GM21515 (cell line): ENCODE measurements around the gene DCAF17.
A peak's percentile ranks its signal among the peaks of the same experiment; 100 is the strongest.
"Not testable (repeated sequence)": the region's sequence is repeated elsewhere in the genome, so short reads cannot be mapped to it uniquely, and the experiment has no call there.

ENCODE experiments used
- ATAC-seq: cut with Tn5 transposase; IDR thresholded peaks from one replicate; pipeline ENCODE4 v1.9.1; 2021; ENCODE audit not compliant: unreplicated experiment

Gene DCAF17

DNA sequence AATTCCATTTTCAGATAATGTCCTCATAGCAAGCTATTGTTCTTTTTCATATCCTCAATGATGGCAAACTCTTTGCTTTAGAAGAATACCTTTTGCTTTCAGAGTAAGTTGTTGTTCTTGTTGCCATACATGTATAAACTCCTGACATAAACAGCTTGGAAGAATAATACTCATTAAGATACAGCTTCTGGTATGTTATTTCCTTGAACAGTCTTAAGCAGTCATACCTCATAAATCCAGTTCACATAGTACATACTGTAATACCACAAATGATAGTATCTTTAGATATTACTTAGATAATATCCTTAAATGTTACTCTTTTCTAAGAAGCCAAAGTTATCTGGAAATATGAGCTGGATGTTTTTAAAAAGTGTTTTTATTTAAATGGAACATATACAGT is 23.4 kb upstream of the DCAF17 start:
- no peak for ATAC-seq

DNA sequence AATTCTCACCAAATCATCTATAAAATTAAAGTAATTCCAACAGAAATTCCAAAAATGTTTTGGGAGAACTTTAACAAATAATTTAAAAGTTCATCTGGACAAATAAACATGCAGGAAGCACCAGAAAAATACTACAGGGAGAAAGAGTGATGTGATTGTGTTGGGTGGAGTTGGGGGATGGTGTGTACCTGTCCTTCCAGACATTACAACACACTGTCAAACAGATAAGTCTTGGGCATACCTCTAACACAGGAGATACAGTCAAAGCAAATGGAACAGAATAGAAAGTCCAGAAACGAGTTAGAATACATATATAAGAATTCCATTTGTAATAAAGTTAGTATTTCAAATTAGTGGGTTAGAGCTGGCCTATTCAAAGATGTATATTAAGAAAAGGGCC is 22.8 kb upstream of the DCAF17 start:
- no peak for ATAC-seq

DNA sequence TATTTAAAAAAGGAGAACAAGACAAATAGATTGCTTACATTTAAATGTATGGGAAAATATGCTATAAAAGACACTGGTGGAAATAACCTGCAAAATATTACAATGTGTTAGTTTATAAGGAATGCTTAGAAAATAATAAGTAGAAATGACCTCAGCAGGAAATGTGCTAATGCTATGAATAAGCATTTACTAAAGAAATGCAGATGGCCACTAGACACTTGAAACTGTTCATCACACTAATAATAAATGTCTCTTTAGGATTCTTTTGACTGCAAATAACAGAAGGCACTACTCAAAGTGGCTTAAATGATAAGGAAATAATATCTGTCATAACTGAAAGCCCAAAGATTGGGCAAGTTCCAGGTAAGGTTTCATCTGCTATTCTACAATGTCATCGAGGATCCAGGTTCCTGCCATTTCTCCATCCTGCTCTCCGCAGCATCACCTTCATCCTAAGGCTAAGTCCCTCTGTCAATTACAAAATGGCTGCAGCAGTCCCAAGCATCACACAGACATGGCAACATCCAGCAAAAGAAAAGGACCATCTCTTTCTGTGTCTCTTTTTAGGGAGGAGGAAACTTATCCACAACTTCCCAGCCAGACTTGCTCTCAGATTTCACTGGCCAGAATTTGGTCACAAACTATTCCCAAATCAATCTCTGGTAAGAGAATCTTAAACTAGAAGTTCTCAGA is 22.1 kb upstream of the DCAF17 start:
- ATAC-seq: no peak

DNA sequence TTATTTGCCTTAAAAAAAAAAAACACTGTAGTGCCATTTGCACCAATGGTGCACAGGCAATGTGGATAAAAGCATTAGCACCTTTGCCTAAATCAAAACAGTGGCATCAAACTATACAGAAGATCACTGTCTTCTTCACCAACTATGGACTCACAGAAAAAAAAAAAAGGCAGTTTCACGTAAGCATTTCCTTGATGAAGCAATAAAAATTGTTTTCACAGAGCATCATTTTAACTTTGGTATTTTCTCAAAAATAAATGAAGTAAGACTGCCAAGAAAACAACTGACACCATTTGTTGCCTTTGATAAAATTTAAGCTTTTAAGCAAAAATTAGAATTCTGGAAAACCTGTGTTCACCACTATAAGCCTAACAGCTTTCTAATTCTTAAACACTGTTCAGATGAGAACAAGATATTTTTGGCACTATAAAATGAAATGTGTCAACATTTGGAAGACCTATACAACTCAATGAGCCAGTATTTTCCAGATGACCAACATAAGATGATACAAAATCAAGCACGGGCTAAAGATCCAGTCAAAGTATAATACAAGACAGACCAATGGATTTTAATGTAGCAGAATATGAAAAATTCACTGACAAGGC is 21.4 kb upstream of the DCAF17 start:
- no peak for ATAC-seq

DNA sequence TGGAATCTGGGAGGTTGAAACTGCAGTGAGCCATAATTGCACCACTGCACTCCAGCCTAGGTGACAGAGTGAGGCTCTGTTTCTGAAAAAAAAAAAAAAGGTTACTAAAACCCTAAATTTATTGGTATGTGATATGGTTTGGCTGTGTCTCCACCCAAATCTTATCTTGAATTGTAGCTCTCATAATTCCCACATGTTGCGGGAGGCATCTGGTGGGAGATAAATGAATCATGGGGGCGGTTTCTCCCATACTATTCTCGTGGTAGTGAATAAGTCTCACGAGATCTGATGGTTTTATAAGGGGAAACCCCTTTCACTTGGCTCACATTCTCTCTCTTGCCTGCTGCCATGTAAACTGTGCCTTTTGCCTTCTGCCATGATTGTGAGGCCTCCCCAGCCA is 19.4 kb upstream of the DCAF17 start:
- not testable (repeated sequence) for ATAC-seq

DNA sequence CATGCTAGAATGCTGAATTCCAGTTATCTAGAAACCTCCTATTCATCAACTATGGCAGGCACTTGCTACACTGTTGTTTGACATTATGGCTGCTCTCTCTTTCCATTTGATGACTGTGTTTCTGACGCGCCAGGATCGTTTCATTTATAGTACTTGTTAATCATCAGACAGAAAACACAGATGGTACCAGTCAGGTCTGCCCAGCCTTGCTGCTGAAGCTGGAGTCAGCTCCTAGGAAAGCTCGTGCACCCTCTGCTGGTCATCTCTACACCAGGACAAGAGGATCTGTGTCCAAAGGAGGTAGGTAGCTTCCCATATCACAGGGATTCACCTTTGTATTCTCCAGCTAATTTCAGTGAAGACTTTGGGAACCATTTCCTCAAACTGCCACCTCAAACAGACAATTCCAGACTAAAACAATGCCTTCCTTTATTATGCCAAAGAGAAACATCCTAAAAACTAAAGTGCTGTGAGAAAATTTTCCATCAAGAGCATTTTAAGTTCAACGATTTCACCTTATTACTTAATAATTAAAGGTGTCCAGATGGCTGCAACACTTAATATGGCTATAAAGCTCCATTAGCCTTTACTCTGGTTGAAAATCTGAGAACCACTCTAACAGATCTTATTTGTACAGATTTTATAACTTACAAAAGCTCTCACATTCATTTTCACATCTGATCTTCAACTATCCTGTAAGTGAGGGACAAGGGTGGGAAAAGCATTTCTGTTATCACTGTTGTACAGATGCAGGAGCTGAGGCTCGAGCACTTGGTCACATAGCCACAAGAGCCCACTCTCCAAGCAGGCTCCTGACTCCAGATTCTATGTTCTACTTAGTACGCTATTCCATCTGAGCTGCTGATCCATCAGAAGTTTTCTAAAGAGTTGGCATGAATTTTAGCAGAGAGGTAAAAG is 17.8 kb upstream of the DCAF17 start:
- ATAC-seq: peak; percentile 72

DNA sequence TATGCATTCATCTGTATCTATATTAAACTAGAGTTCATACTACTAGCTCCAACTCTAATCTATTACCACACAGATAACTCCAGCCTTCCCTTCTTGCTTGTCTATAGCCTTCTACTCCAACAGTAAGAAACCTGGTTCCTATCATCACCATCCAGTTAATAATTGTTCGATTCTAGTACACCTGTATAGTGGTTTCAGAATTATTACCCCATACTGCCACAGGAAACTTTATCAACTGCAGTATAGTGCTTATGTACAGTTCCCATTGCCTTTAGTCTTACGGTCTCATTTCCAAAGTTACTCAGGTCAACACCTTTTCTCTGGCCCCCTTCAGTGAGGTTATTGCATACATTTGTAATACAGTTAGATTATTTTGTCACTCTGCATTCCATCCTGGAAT is 14.7 kb upstream of the DCAF17 start:
- ATAC-seq: no peak

DNA sequence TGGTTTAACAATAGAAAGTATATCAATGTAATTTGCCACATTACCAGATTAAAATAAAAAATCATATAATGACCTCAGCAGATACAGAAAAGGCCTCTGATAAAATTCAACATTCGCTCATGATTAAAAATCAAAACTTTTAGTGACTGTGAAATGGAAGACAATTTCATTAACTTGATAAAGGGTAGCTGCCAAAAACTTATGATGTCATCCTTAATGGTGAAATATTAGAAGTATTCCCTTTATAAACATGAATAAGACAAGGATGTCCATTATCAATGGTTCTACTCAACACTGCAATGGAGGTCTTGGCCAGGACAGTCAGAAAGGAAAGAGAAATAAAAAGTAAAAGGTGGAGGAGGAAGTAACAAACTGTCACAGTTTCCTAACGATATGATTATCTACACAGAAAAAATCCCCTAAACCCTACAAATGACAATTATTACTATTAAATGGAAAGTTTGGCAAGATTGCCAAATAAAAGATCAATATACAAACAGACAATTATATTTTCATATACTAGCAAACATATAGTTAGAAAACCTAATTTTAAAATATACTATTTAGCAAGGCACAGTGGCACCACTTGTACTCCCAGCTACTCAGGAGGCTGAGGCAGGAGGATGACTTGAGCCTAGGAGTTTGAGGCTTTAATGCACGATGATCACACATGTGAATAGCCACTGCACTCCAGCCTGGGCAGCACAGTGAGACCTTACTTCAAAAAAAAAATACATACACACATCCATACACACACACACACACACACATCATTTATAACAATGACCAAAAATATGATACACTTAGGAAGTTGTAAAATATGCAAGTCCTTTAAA is 13.1 kb upstream of the DCAF17 start:
- no peak for ATAC-seq

DNA sequence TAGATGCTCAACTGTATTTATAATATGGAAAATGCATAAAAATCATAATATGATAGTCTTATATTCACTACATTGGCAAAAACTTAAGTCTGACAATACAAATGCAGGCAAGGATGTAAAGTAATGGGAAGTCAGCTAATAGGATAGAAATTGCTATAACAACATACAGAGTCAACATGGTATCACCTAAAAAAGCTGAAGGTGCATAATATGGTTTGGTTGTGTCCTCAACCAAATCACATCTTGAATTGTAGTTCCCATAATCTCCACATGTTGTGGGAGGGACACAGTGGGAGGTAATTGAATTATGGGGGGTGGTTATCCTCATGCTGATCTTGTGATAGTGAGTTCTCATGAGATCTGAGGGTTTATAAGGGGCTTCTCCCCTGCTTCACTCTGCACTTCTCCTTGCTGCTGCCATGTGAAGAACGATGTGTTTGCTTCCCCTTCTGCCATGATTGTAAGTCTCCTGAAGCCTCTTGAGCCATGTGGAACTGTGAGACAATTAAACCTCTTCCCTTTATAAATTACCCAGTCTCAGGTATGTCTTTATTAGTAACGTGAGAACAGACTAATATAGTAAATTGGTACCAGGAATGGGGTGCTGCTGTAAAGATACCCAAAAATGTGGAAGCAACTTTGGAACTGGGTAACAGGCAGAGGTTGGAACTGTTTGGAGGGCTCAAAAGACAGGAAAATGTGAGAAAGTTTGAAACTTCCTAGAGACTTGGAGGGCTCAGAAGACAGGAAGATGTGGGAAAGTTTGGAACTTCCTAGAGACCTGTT is 11.1 kb upstream of the DCAF17 start:
- not testable (repeated sequence) for ATAC-seq

DNA sequence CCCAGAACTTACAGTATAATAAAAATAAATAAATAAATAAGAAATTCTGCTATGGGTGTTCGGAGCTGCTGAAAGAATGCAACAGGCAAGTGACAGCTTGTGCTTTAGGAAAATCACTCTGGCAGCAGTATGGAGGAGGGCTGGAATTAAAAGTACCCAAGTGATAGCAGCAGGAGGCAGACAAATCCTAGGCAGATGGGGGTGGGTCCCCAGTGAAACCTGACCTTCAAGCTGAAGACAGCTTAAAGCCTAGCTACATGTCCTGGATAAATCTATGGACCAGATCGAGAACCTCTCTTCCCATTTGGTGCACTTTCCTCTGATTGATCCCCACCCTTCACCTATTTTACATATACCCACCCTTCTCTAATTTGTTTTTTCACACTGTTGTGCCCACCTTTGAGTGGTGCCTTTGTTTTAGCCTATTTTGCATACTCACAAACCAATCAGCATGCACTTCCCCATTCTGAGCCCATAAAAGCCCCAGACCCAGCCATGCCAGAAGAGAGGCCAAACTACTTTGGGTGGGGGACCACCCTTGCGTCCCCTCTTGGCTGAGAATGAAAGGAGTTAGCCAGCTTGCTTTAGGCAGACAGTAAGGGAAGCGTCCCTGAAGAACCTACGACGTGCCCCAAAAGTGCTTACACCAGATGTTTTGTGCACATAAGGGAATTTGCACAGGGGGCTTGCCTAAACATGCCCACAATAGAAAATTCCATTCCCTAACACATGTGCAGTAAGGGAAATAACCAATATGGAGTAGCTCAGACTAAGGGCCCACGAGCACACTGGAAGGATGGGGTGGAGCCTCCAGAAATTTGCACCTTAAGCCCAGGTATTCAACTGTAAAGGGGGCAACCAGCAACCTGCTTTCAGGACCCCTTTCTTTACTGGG is 3.3 kb upstream of the DCAF17 start:
- no peak for ATAC-seq

DNA sequence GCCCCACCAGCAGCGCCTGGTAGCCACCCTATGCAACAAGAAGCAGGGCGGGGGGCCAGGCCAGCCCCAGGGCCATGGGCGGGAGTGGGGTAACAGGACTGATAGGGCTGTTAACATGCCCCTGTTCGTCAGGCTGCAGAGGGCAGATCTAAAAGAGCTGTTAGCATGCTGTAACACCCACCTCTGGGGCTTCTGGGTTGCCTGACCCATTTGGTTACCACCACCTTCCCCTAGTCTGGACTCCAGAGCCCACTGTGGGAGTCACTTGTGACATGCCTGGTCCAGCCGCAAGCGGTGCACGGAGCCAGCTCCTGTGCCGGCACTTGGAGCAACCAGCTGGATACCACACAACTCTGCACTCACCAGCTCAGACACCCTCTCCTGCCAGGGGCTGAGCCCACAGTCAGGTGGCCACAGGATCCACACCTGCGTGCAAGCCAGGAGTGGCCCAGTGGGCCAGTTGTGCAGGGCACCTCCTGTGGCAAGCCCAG is 2.3 kb upstream of the DCAF17 start:
- no peak for ATAC-seq

DNA sequence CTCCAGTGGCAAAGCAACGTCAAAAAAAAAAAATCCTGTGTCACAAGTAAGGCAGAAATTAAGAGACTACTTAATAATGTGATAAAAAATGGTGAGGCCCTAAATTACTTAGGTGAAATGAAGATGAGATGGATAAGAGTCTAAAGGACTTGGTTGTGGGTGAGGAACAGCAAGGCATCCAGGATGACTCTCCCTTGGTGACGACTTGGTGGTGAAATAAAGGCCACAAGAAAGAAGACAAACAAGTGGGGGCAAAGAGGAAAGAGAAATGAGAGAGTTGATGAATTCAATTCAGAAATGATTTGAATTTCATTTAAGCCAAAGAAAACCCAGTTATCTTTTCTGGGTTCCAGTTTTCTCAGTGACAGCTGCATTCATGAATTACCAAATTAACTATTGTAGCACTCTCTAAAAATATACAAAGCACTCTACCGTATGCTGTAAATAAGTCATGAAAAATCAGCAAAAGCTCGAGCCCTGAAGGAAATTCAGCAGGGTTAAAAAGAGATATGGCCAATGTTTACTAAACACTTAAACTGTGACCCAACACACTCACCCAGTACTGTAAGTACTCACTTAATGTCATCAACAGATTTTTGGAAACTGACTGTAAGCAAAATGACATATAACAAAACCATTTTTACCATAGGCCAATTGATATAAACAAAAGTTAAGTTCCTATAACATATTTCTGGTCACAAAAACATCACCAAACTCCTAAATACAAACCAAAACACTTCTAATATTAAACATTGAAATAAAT is 1.6 kb upstream of the DCAF17 start:
- no peak for ATAC-seq

DNA sequence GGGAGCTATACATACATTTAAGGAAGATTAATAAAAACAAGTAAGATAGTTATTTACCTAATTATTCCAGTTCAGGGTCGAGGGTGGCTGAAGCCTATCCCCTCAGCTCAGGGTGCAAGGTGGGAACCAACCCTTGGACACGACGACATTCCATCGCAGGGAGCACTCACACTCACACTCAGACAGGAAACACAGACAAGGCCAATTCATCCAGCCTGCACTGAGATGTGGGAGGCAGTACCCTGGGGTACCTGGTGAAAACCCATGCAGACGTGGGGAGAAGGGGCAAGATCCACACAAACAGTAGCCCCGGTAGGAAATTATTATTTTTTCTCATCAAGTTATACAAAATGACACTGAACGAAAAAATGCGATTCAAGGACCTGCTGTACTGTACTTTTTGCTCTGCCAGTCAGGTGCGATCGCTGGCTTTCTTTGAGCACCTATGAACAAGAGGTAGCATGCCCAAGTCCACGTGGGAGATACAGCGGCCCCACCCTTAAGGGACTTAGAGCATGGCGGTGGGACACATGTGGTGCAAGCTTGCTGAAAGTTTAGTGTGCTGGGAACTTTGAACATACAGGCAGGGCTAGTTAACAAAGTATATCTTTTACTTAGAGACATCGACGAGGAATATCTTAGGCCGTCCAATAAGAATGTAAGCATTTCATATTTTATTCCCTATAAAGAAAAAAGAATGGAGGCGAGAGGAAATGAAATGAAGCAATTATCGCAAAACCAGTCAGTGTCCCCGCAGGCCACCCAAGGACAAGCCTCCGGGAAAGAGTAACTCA is 860 bp upstream of the DCAF17 start:
- no peak for ATAC-seq

DNA sequence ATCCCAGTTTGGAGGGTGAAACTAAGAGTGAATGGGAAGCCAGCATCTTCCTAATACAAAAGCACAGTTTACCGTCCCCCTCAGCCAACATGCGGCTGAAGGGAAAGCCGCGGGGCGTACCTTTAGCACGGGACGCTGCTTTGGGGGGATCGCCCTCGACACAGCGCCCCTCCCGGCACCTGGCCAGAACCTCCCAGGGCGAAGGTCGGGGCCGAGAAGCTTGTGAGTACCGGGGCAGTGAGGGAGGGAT is 338 bp upstream of the DCAF17 start, which contains the start of gene METTL8:
Gene METTL8, minus strand, starts transcription at position 228 of the 250 bp plus-strand sequence. CDS start 41,805 bp downstream, outside the sequence.
- no peak for ATAC-seq

DNA sequence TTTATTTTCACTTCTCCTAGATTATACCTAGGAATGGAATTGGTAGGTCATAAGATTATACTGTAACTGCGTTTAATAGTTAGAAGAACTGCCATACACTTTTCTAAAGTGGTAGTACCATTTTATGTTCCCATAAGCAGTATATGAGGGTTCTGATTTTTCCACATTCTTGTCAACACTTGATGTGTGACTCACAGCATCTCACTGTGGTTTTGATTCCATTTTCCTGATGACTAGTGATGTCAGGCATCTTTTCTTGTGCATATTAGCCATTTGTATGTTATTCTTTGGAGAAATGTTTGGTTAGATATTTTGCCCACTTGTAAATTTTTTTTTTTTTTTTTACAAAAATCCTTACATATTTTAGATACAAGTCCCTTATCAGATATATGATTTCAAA is 2.3 kb downstream of the DCAF17 start:
- no peak for ATAC-seq

DNA sequence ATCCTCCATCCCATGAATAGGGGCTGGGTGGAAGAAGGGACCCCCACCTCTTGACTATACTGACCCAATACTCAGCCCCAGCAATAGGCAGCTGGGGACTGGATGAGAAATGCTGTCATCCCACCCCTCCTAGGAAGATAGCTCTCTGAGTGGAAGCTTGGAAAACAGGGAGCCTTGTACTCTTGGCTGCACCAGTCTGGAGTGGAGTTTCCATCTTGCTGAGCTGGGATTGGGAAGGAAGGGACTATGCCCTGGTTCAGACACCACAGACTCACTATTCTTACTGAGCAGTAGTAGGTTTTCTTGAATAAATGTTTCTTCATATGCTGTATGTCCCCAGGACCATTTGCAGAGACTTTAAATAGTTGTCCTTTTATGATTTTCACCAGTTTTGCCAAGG is 7.4 kb downstream of the DCAF17 start:
- ATAC-seq: no peak

DNA sequence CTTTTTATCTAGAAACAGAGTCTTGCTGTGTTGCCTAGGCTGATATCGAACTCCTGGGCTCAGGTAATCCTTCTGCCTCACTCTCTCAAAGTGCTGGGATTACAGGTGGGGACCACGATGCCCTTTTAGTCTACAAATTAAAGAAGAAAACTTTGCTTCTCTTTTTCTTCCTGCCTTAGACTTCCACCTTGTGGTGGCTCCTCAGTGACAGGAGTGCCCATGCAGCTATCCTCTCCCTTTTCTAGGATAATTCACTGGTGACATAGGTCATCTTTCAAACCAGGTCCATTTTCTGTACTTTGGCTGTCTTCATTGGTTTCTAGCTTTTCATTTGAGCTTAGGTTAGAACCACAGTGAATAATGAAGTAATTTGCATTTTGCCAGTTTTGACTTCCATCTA is 13.6 kb downstream of the DCAF17 start:
- ATAC-seq: no peak

DNA sequence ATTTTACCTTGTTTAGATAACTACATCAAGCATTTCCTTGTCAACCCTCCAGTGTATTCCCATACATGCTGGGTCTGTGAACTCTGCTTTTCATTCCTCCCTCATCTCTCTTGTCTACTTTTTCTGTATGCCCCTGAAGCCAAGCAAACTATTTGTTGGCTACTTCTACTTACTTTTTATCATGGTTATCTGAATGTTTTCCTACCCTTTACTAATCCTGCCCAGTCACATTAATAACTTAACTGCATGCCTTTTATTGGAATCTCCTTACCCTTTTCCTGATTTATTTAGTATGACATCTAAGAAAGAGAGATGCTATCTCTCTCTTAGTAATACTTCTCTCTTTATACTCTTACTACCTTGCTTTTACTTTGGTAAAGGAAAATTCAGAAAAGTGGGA is 17.0 kb downstream of the DCAF17 start:
- ATAC-seq: no peak
